Measurements from ENCODE around the gene ZNF514. TPM values are rescaled to one million over a fixed set of nuclear protein-coding genes. Genes with fewer than 3 reads are reported as not detected.

Gene ZNF514
- polyA plus RNA-seq, 1 experiment = 9.8 TPM

DNA sequence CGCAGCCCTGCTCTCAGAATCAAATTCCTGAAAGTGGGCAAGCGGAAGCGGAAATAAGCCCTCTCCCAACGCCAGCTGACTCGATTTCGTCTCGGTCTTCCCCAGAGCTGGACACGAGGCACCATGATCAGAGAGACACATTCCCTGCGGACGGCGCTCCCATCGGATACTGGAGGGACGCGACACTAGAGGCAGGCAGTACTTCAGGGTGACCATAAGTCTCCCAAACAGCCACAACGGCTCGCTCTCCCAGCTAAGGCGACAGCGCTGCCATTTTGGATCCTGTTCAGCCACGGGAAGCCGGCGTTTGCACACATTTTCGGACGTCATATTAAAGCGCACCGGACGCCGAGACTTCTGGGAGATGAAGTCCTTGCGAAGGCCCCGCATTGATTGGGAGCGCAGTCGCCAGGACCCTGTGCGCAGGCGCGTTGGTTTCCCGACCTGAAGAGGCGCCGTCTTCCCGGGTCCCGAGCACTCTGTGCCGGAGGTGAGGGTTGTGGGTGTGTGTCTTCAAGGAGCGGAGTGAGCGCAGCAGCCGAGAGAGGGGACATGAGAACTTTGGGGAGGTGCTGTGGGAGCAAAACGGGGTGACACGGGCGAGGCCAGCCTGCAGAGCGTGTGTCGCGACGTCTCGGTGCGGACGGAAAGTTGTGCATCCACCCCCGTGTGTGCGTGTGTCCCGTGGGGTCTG is 5.9 kb upstream of the ZNF514 start, which contains the start of gene ZNF2:
Gene ZNF2, plus strand, starts transcription at position 439 of the 694 bp plus-strand sequence. CDS start 10,418 bp downstream, outside the sequence.
- Histone ChIP-seq H3K9me3 (ENCODE audit: control insufficient read depth, insufficient read depth, low read length) (no peaks in the 10 kb centered on the region), H3K27me3 (ENCODE audit: control insufficient read depth, insufficient read depth, low read length) (no peaks in the 10 kb centered on the region), H3K4me3 (ENCODE audit: low read depth, low read length) (peak within 1 kb of the TSS; percentile 99), H3K27ac (ENCODE audit: low read depth, low read length) (peak within 1 kb of the TSS; percentile 88)
- CTCF ChIA-PET = interaction anchor here (1.6 to 1.8 kb wide), 3 partner anchors 11 to 180 kb away, joined by 6 read pairs; no protein-coding TSS in a partner anchor
- peak; percentile 94 for DNase-seq (ENCODE audit: low read depth, low spot score)
- POLR2A ChIA-PET = interaction anchor here (0.6 to 1.2 kb wide), 3 partner anchors 11 to 1235 kb away, joined by 3 to 9 read pairs (median 3); partner anchors contain the start of gene MRPS5
- TF ChIP-seq, protein P1, sequence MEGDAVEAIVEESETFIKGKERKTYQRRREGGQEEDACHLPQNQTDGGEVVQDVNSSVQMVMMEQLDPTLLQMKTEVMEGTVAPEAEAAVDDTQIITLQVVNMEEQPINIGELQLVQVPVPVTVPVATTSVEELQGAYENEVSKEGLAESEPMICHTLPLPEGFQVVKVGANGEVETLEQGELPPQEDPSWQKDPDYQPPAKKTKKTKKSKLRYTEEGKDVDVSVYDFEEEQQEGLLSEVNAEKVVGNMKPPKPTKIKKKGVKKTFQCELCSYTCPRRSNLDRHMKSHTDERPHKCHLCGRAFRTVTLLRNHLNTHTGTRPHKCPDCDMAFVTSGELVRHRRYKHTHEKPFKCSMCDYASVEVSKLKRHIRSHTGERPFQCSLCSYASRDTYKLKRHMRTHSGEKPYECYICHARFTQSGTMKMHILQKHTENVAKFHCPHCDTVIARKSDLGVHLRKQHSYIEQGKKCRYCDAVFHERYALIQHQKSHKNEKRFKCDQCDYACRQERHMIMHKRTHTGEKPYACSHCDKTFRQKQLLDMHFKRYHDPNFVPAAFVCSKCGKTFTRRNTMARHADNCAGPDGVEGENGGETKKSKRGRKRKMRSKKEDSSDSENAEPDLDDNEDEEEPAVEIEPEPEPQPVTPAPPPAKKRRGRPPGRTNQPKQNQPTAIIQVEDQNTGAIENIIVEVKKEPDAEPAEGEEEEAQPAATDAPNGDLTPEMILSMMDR (IDR thresholded peaks at IDR 0.05; ENCODE audit: low read depth, low read length) = no peak

DNA sequence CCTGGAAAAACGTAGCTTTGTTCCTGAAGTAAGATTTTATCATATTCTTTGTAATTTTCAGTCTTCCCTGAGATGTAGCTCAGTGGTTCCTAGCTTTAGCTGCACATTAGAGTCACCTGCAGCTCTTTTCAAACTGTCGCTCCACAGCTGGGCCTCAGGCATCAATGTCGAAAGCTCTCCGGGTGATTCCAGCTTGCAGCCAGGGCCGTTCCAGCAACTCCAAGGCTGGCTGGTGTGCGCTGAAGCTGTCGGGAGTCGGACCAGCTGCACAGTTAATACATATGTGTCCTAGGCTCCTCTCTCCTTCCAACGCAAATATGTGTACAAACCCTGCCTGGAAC is 5.4 kb upstream of the ZNF514 start:
- Histone ChIP-seq H3K27me3 (ENCODE audit: control insufficient read depth, insufficient read depth, low read length) (no peaks in the 10 kb centered on the region), H3K4me3 (ENCODE audit: low read depth, low read length) (peak overlapping the region; percentile 99), H3K9me3 (ENCODE audit: control insufficient read depth, insufficient read depth, low read length) (no peaks in the 10 kb centered on the region), H3K27ac (ENCODE audit: low read depth, low read length) (peak overlapping the region; percentile 88)
- POLR2A ChIA-PET = interaction anchor here (0.7 to 1.2 kb wide), 3 partner anchors 11 to 49 kb away, joined by 3 to 9 read pairs (median 4); partner anchors contain the start of gene MRPS5
- TF ChIP-seq, protein P1 (IDR thresholded peaks at IDR 0.05; ENCODE audit: low read depth, low read length) = no peak
- DNase-seq (ENCODE audit: low read depth, low spot score) = no peak
- CTCF ChIA-PET = interaction anchor here (1.6 to 1.8 kb wide), 2 partner anchors 11 to 180 kb away, joined by 6 read pairs; no protein-coding TSS in a partner anchor

DNA sequence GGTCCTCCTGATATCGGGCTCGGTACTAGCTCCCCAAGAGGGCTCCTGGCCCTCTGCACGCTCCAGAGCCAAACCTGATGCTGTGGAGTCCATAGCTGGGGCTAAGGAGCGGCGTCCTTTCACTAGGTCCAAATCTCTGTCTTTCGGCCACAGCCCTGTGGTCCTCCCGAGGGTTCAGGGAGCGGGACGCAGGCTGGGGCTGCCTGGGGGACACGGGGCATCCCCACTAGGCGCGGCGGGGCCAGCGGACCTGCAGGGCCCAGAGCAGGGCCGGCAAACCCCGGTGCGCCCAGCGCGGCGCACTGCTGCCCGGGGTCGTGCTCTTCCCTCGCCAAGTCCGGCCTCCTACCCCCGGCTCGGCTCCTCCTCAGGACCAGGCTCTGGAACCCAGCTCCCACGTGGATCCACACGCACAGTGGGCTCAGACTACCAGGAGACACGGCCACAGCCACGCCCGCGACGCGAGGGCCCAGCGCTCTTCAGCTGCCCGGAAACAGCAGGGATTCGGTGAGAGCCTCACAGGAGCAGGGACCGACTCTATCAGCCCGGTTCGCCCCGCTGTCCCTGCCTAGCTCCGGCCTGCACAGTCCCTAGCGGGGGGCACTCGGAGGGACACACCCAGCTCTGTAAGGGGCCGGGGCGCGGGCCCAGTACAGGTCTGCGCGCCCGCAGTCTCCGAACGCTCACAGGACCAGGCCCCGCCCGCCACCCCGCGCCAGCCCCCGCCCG is 593 bp downstream of the ZNF514 start:
- CTCF ChIA-PET = interaction anchor here (2.2 kb wide), 1 partner anchor 43 kb away, joined by 6 read pairs; no protein-coding TSS in a partner anchor
- peaks cover 30% of the 10 kb centered on the region for H3K9me3 ChIP-seq (ENCODE audit: control insufficient read depth, insufficient read depth, low read length)
- POLR2A ChIA-PET = interaction anchor here (1.1 to 1.4 kb wide), 2 partner anchors 37 to 115 kb away, joined by 3 to 10 read pairs; partner anchors contain the start of gene MRPS5
- no peaks in the 10 kb centered on the region for H3K27me3 ChIP-seq (ENCODE audit: control insufficient read depth, insufficient read depth, low read length)
- TF ChIP-seq, protein P1 (IDR thresholded peaks at IDR 0.05; ENCODE audit: low read depth, low read length) = no peak
- peak overlapping the region; percentile 76 for H3K4me3 ChIP-seq (ENCODE audit: low read depth, low read length)
- no peak overlapping the region for H3K27ac ChIP-seq (ENCODE audit: low read depth, low read length)
- no peak for DNase-seq (ENCODE audit: low read depth, low spot score)

DNA sequence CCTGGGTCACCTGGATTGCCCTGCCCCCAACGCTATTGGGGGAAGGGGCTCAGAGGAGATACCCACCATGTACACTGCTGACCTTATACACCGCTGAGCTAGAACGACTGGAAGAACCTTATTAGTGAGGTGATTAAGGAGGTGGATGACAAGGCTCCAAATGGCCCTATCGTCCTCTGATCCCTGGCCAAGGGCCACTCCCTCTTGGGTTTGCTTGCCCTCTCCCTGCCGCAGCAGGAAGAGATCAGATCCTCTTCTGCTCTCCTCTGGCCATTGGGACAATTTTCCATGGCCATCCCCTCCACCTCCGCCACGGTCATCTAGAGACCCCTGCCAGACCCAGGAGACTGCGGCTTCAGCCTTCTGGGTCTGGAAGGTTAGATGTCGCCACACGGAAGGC is 1.2 kb downstream of the ZNF514 start:
- Histone ChIP-seq H3K27ac (ENCODE audit: low read depth, low read length) (no peak overlapping the region), H3K4me3 (ENCODE audit: low read depth, low read length) (peak overlapping the region; percentile 76), H3K9me3 (ENCODE audit: control insufficient read depth, insufficient read depth, low read length) (peaks cover 32% of the 10 kb centered on the region), H3K27me3 (ENCODE audit: control insufficient read depth, insufficient read depth, low read length) (no peaks in the 10 kb centered on the region)
- POLR2A ChIA-PET = interaction anchor here (1.1 kb wide), 1 partner anchor 115 kb away, joined by 3 read pairs; no protein-coding TSS in a partner anchor
- DNase-seq (ENCODE audit: low read depth, low spot score) = no peak
- TF ChIP-seq, protein P1 (IDR thresholded peaks at IDR 0.05; ENCODE audit: low read depth, low read length) = no peak
- CTCF ChIA-PET = interaction anchor here (2.2 kb wide), 1 partner anchor 43 kb away, joined by 6 read pairs; no protein-coding TSS in a partner anchor
